OCI-LY7 (cell line): Measurements from ENCODE around the gene CDX1.

Experiments
- CTCF ChIP-seq: fragments of 200-600 bp; sonication (generic); conservative IDR thresholded peaks from 2 replicates; pipeline ENCODE4 v1.5.1; 2014; ENCODE audit warnings: mild to moderate bottlenecking, antibody characterized with exemption, low read length, moderate library complexity, mixed read lengths
- EZH2phosphoT487 ChIP-seq: fragments of 200-600 bp; sonication (generic); IDR thresholded peaks from 2 replicates; pipeline ENCODE4 v1.6.1; 2018; ENCODE audit warnings: low read depth, borderline replicate concordance, mild to moderate bottlenecking, mixed run types, antibody characterized with exemption, low read length, moderate library complexity, mixed read lengths

GRCh38 chr5:150129454-150129812 is 37.1 kb upstream of the CDX1 start:
- no peak for TF ChIP-seq CTCF
- no peak for TF ChIP-seq EZH2phosphoT487
